CD4-positive, alpha-beta T cell treated with Interleukin-10 for 1 hour (primary cell): ENCODE data around the gene INPP5D.
"Not testable (repeated sequence)": the region's sequence is repeated elsewhere in the genome, so short reads cannot be mapped to it uniquely, and the experiment has no call there.

Experiments used
- DNase-seq: peaks from one replicate; pipeline ENCODE4 v3.0.0-alpha.2; 2020

Gene INPP5D

DNA sequence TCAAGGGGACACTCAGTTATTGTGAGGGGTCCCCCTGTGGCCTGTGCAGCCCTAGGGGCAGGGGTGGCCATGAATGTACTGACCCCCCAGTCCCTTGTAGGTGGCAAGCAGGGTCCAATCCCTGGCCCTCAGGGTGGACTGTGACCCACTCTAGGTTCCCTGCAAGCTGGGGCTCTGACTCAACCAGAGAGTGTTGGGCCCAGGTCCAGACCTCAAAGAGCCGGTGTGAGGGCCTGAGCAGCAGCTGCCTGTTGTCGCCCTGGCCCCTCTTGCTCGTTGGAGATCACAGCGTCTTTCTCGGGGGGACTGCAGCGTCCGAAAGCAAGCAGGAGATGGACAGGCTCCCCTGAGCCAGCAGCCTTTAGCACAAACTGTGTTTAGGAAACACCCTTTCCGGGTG is 124.5 kb downstream of the INPP5D start:
- no peak for DNase-seq

DNA sequence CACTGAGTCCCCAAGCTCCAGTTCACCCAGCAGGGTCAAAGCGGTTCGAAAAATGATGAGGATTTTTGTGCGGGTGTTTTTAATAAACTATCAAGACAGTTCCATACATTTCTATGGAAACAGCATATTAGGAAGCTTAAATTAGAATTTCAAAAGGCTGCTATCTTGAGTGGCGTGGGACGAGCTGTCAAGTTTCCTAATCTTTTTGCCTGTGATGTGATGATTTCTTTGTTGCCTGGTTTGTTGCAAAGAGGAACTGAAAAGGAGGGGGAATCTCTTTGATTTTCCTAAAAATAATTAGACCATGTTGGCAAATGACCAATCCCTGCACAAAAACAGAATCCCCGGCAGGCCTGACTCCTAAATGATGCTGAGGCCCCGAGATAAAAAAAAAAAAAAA is 125.2 kb downstream of the INPP5D start:
- no peak for DNase-seq

DNA sequence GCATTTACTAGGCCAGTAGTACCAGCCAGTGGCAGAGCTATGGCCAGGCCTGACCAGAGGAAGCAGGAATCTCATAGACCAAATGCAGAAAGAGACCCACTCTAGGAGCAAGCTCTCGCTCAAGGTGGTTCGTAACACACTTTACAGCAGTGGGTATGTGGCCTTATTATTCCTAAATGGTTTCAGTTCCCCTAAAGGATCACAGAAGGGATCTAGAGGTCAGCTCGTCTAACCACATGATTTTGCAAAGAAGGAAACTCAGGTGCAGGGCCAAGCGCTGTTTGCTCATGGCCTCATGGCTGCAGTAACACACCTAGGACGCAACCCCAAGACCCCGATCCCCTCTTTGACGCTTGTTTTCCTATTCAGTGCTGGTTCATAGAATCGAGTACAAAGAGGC is 125.8 kb downstream of the INPP5D start:
- no peak for DNase-seq

- DNase-seq: no peak
Observed at GRCh38 chr2:233186851-233187250, 126.7 kb downstream of the INPP5D start.

DNA sequence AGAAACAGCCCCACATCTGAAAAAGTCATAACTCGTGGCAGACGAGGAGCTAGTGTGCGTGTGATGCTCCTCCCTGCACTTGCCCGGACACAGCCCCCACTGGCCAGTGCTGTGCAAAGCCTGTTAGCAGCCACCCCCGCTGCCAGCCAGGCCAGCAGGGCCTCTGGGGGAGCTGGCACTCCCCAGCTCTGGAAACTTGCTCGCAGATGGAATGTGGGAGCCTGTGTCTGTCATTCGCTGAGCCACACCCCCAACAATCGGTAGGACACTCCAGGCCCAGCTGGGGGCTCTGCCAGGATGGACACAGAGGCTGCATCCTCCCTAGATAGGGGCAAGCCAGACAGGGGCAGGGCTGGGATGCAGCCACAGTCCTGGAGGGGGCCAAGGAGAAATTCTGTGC is 128.9 kb downstream of the INPP5D start:
- DNase-seq: no peak

DNA sequence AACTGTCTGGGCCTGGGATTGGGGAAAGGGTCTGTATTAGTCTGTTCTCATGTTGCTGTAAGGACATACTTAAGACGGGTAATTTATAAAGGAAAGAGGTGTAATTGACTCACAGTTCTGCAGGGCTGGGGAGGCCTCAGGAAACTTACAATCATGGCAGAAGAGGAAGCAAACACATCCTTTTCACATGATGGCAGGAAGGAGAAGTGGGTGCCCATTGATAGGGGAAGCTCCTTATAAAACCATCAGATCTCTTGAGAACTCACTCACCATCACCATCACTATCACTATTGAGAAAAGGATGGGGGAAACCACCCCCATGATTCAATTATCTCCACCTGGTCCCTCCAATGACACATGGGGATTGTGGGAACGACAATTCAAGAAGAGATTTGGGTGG is 130.9 kb downstream of the INPP5D start:
- DNase-seq: not testable (repeated sequence)

DNA sequence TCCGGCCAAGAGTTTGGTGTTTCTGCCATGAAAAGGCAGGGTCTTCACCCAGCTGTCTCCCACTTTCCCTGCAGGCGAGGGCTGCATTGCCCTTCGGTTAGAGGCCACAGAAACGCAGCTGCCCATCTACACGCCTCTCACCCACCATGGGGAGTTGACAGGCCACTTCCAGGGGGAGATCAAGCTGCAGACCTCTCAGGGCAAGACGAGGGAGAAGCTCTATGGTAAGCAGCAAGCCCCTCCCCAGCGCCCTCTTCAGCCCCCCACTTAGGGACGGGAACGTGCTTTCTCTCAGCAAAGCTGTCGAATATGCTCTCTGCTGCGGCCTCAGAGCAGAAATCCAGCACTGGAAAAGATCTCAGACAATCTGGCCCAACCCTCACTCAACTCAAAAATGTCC is 133.6 kb downstream of the INPP5D start:
- DNase-seq: no peak

- DNase-seq: no peak
Observed at GRCh38 chr2:233195027-233195426, 134.9 kb downstream of the INPP5D start.

DNA sequence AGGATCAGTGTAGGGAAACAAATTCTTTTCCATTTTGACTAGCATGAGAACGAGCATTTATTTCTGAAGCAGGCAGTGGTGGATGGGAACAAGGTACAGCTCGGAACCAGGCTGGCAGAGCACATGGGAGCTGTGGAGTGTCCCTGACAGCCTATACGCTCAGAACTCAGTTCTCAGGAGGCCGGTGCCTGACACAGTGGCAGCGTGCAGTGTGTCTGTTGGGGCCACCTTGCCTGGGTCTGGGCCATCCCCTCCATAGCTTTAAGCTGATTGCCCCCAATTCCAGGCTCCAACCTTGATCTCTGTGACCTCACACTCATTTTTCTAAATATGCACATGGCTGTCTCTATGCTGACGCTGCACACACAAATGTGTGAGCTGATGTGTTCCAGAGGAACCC is 136.9 kb downstream of the INPP5D start:
- no peak for DNase-seq

DNA sequence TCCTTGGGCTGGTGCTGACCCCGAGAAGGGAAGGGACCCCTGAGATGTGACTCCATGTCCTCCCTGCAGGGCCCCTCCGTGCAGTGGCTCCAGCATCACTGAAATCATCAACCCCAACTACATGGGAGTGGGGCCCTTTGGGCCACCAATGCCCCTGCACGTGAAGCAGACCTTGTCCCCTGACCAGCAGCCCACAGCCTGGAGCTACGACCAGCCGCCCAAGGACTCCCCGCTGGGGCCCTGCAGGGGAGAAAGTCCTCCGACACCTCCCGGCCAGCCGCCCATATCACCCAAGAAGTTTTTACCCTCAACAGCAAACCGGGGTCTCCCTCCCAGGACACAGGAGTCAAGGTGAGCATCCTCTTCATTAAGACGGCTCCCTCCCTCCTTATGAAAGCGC is 137.9 kb downstream of the INPP5D start:
- no peak for DNase-seq

- no peak for DNase-seq
Observed at GRCh38 chr2:233199870-233200269, 139.7 kb downstream of the INPP5D start.

GRCh38 chr2:233200790-233201189 is 140.6 kb downstream of the INPP5D start:
- DNase-seq: not testable (repeated sequence)

DNA sequence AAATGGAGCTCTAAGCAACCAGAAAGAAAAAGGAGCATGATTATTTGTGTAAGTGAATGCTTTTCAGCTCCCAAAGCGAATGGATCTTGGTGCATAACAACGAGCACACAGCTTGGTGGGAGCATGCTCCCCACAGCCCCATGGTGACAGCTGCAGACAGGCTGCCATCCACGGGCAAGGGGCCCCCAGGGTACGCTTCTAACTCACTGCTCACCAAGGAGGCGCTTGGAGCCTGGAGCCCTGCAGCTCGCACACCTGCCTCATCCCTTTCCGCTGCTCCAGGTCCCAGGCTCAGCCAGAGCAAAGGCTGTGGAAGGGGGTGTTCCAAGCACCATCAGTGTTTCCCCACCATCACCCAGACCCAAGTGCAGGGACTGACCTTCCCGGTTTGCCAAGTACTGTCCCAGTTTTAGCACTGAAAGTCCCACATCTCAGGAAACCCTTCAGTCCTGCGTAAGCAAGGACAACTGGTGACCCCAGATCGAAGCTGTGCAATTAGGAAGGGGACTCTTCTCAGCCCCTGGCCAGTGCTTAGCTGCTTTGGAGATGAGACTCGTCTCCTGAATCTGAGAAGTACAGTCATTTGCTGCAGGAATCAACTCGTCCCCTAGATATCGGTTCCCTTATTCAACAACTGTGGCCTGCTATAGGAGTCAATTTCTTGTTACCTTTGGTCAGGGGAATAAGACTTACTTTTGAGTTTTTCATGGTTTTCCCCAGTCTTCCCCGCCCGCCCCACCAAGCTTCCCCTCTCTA is 141.3 kb downstream of the INPP5D start:
- DNase-seq: no peak

DNA sequence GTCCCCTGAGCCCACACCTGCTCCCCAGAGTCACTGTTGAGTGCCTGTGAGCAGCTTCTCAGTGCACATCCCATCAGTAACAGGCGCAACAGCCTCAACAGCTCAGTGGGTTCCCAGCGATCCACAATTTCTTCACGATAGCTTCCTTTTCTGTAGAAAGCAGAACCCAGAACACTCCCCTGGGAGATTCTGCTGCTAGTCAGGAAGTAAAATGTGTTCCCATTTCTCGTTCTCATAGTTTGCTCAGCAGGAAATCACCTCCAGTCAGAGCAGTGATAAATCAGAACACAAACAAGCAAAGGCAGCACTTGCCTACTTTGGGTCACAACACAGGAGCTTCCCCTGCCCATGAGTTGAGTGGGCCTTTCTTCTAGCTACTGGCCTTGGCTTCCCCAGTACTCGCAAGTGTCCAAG is 142.4 kb downstream of the INPP5D start:
- DNase-seq: no peak

GRCh38 chr2:233203060-233203459 is 142.9 kb downstream of the INPP5D start:
- DNase-seq: no peak

DNA sequence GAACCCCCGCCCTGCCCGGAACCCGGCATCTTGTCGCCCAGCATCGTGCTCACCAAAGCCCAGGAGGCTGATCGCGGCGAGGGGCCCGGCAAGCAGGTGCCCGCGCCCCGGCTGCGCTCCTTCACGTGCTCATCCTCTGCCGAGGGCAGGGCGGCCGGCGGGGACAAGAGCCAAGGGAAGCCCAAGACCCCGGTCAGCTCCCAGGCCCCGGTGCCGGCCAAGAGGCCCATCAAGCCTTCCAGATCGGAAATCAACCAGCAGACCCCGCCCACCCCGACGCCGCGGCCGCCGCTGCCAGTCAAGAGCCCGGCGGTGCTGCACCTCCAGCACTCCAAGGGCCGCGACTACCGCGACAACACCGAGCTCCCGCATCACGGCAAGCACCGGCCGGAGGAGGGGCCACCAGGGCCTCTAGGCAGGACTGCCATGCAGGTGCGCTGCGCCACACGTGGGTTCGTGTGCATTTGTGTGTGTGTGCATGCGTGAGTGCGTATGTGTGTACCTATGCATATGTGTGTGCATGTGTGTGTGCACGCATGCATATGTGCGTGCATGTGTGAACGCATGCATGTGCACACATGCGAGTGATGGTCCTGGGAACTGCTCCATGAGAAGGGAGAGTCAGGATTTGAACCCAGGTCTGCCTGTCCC is 144.3 kb downstream of the INPP5D start:
- DNase-seq: no peak

DNA sequence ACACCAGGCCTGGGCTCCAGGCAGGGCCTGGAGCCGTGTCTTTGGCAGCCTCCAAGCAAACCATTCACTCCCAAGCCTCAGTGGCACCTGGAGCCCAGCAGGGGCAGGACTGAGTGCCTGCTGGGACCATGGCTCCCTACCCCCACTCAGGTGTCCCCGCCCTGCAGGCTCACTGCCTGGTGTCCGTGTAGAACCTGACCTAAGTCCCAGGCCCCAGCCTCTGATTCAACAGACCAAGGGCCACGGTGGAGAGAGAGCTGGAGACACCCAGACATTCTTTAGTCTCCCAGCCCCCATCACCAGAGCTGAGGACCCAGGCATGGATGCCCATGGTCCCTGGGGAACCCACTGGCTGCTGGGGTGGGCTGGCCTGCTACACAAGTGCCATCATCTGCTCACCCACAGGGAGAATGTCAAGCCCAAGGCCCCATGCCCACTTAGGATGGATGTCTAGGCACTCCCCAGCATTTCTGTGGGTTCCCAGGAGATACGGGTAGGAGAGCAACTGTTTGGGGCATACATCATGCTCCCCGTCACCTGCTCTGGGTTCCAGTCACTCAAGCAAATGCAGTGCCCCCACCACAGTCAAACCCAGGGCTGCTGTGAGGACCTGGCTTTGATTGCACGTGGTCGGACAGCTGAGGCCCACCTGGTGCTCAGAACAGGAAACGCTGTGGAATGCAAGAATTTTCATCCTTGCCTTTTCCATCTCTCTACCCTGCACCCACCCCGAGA is 148.4 kb downstream of the INPP5D start:
- no peak for DNase-seq

DNA sequence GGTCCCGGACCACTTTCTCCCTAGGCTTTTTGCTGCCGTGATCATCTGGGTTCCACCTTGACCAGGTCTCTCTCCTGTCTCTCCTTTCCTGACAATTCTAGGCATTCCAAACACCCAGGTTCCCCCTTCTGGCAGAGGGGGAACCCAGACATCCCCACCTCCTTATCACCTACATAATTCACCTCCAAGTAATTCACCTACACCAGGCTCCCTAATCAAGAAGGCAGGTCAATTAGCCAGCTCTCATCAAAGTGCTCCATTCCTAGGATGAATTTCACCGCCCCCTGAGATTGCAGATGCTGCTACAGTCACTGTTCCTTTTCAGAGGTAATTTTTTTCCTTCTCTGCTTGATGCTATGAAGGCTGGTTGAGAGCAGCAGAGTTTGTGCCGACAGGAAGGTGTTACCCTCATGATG is 149.0 kb downstream of the INPP5D start:
- DNase-seq: no peak

DNA sequence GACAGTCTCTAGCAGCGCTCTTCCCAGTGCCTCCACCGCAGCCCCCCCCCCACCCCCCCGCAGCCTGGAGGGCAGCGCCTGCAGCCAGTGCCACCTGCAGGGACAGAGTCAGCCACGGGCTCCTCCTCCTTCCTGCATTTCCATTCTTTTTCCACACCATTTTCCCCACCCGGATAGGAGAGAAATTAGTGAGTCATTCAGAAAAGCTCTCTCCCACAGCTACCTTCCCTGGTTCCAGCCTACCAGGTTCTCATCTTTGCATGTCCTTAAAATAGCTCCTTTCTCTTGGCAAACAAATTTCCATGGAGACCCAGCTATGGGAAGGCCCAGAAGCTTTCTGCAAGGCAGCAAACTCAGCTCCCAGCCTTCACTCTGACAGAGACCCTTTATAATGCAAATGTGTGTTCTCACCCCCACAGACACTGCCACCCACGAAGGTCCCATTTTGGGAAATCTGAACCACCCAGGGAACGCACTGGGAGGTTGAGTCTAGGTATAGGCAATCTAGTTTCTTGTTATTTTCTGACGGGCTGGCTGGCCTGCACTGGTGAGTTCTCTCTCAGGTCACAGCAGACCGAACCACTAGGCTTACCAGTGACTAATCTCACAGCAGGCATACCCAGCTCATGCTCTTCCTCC is 149.5 kb downstream of the INPP5D start:
- no peak for DNase-seq

- no peak for DNase-seq
Observed at GRCh38 chr2:233210281-233210680, 150.1 kb downstream of the INPP5D start.

DNA sequence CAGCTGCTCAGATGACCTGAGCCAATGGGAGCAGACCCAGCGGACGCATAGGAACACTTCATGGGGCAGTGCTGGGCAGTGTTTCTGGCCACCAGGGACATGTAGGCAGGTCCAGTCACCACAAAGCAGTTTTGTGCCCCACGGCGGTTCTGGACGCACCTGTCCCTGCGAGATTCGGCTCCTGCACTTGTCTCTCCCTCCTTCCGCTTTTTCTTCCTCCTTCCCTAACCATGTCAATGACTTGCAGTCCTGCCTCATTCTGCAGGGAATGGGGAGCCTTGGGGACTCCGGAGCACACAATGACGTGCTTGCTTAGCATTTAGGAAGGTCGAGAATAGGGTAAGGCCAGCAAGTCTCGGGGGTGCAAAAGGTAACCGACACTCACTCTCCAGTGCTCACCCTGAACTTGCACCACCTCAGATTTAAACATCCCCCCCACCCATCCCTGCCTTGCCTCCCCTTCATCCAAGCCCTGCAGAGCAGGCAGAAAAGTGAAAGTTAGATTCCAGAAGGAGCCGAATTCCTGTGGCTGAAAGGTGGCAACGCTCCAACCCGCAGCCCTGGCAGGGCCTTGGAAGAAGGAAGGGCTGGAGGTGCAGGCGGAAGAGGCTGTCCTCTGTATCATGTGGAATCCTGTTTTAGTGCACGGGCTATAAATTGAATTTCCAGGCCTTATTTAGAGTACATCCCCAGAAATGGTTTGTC is 150.9 kb downstream of the INPP5D start:
- DNase-seq: no peak

DNA sequence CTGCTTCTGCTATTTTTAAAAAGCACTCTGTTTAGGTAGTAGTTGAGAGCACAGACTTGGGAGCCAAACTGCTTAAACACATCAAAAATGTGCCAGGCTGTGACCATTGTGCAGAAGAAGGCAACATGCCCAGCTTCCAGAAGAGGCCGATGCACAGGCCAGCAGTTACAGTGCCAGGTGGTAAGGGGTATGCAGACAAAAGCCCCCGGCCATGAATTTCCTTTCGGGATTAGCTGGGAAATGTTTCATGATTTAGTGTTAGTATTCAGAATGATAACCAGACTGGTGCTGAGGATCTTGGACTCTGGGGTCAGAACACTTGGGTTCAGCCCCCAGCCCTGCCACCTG is 151.4 kb downstream of the INPP5D start:
- DNase-seq: no peak

- DNase-seq: no peak
Observed at GRCh38 chr2:233213011-233213410, 152.9 kb downstream of the INPP5D start.
